IPS DF 19.7 (cell line): Measurements from ENCODE around the gene IFRD1.
"Not testable (repeated sequence)": the region's sequence is repeated elsewhere in the genome, so short reads cannot be mapped to it uniquely, and the experiment has no call there.

ENCODE experiments used
- DNase-seq: peaks from one replicate; pipeline ENCODE4 v3.0.0-alpha.2; 2013; ENCODE audit warnings: low read depth, low spot score

The IFRD1 gene

DNA sequence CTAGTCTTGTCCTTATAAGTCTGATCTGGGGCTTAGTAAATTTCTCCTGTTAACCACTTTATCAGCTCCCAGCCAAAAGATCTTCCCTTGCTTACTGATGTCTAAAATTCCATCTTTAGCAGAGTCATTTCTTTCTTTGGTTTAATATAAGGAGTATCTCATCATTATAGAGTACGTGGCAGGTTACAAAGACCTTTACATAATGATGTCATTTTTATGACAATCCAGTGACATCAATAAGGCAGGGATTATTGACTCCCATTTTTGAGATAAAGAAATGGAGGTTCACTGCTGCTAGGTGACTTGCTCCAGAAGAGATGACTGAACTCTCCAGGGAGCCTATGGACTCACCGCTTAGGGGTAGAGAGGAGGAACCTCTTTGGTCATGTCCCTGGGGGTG lies 8.1 kb upstream of the IFRD1 start:
- DNase-seq, result no peak

DNA sequence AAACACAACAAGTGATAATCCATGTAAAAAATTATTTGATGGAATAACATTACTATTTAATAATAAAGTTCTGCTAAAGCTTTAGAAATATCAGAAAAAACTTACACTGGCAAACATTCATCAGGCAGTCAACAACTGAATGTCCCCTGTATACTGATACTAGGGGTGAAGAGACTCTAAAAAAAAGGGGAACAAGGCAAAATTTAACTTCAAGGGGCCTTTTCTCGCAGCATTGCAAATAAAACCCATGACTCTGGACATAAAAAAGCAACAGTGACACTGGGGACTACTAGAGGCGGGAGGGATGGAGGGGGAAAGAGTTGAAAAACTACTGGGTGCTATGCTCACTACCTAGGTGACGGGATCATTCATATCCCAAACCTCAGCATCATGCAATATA lies 5.8 kb upstream of the IFRD1 start:
- DNase-seq, result no peak

DNA sequence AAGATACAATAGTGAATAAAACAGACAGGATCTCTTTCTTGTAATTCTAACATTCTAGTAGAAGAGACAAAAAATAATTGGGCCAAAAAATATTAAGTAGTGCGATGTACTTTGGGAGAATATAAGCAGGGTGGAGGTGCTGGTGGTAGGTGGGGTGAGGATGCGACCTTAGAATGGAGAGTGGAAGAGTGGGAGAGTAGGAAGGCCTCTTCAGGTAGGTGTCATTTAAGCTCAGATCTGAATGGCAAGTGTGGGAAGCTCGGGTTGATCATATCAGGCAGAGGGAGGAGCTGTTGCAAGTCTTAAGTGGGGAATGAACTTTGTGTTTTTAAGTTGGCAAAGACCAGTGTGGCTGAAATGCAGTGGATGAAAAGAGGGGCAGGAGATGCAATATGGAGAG lies 3.8 kb upstream of the IFRD1 start:
- no peak for DNase-seq

DNA sequence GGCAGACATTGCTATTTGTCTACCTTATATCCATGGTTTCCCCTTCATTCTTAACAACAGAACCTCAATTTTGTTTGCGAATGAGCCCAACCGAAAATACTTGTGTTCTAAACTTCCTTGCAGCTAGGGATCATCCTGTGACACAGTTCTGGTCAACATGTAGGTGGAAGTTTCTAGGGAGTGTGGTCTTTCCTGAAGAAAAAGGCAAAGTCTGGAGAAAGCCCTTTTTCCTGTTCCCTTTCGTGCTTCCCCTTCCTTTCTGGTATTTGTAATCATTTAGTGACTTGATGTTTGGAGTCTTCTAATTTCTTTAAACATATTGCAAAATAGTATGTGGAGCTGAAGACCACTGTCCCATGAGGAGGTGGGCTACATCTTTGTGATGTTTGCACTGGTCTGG lies 2.9 kb upstream of the IFRD1 start:
- no peak for DNase-seq

DNA sequence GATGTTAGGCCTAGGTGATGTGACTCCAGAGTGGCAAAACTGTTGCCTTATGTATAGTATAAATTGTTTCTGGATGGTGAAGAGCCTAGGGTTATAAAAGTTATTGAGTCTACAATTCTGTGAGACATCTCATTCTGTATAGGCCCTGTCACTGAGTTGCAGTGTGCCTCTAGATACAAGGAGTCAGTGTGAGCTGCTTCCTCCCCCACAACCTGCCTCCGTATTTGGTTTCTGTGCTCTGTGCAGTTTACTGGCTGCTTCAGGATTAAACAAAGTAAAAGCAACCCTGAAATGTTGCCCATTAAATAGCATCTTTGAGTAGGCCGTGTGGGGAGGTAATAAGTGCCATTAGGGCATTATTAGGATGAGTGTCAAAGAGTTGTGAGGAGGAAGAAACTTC lies 1.9 kb upstream of the IFRD1 start:
- DNase-seq, result no peak

DNA sequence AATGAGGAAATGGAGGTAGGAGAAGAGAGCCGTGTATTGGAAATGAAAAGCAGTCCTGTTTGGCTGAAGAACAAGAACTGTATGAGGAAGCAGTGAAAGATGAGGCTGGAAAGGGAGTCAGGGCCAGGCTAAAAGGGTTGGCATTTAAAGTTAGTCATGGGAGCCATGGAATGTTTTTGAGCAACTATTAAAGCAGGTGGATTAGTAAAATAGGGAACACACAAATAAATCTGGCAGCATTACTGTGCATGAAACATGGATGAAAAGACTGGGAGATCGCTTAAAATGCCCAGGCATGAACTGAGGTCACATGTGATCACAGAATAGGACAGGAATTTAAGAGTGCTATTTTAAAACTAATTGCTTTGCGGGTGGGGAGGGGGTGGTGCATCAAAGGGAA lies 1.4 kb upstream of the IFRD1 start:
- DNase-seq, result no peak

DNA sequence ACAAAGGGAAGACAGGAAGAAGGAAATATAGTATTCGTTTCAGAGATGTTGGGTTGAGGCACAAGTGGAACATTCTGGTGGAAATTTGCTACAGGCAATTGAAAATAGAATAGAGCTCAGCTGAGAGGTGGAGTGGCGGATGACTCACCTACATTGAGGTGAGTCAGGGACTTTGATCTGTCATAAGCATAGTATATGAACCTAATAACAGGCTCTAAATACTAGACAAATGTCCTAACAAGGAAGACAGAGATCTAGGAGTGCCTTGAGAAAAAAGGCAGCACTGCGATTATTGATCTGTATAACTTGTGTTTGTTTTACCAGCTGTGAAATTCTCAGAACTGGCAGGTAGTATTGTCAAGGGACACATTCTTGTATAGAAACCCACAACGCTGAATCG lies 907 bp upstream of the IFRD1 start:
- no peak for DNase-seq

DNA sequence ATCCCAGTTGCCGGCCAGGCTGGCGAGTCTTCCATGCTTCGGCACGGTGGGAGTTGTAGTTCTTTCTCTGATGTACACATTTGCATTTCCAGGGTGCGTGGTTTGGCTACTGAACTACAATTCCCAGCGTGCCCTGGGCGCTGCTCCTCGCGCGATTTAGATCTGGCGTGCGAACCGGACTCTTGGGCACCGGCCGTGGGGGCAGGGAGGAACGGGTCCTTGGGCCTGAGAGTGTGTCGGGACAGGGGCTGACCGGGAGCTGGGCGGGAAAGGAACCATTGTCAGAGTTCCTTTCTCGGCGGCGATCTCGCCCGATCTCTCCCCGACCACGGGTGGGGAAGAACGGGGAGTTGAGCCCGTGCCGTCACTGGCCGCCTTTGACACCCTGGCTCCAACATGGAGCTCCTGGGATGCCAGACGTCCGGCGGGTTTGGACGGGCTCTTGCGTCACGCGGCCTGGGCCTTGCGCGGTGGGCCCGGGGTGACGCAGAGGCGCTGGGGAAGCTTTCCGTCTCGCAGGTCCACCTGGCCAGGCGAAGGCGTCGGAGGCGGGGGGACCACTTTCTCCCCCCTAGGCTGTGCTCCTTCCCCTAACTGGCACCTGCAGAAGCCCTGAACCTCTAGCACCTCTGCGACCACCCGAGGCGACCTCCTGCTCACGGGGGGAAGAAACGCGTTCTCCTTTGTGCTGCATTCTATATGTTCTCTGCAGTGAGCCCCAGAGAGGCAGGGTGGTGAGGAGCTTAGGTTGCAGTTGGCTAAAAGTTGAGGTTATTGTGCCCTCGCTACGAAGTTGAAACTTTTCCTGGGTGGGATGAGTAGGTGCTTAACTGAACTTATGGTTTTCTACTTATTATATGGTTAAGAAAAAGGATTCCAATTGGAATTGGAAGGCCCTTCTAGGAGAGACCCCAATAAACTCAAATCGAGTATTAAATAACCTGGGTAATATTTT lies 824 bp downstream of the IFRD1 start:
- DNase-seq, result peak; percentile 93

DNA sequence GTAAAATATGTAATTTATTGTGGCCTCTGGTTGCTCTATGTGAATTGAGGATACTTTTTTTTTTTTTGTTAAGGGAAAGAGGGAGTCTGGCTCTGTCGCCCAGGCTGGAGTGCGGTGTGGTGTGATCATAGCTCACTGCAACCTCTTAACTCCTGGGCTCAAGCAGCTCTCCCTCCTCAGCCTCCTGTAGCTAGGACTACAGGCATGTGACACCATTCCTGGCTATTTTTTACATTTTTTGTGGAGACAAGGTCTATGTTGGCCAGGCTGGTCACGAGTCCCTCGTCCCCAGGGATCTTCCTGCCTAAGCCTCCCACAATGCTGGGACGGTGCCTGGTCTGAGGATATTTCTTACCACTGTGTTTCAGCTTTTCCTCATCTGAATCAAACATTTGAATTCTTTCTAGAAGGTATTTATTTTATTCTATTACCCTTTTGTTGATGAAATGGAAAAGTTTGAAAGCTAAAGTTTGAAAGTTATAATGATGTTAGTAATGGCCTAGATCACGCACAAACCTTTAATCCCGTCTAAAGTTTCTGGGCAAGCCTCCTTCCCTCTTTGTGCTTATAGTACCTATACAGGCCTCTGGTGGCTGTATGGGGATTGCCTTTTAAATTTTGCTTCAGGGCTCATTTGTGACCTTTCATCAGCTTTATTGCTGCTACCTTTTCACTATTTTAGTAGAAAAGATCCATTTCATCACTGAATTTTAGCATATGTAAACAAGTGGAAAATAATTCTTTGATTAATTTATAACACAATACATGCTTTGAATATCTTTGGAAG lies 2.0 kb downstream of the IFRD1 start:
- DNase-seq, result no peak

DNA sequence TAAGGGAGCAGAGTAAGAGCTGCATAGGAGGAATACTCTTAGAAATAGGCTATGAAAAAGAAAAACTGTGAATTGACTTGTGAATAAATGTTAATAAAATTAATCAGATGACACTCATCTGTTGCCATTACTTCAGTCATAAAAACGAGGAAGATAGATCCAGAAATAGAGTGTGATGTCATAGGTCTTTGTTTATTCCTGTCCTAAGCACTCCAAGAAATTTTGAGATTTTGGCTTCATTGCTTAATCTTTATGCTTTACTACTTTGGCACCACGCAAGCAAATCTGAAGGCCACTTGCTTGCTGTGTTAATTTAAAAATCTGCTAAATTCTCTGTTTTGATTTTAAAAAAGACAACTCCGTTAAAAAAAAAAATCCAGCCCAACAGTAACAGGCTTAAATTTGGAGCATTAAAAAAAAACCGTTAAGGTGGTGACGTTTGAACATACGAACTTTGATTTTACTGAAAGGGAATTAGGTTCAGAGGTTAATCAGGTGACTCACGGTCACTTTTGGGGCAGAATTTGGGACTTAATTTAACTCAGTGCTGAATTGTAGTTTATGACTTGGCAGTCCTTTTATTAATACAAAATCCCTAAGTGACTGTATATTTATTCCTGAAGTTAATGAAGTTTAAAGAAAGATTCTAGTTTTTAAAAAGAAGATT lies 3.4 kb downstream of the IFRD1 start:
- DNase-seq, result no peak

DNA sequence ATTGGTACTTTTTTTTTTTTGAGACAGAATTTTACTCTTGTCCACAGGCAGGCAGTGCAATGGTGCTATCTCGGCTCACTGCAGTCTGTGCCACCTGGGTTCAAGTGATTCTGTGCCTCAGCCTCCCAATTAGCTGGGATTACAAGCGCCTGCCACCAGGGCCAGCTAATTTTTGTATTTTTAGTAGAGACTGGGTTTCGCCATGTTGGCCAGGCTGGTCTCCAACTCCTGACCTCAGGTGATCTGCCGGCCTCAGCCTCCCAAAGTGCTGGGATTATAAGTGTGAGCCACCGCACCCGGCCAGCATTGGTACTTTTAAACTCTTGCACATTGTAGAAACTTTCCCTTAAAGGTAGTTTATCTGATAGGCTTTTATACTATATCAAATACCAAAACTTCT lies 3.9 kb downstream of the IFRD1 start:
- DNase-seq, result not testable (repeated sequence)

DNA sequence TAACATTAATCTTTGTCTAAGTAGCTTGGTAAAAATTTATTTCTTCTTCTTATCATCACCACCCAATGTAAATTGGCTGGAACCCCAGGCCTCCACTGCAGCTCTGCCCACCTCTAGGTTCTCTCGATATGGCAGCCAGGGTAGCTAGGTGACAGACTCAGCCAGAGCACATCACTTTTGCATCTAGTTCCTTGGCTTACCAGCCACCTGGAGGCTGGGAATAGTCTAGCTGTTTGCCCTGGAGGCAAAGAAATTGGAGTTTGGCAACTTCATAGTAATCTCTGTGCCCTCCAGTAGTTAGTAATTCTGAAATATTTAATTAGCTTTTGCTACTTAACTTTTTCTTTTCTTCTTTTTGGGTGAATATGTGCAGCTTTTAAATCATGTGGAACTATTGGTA lies 9.4 kb downstream of the IFRD1 start:
- DNase-seq, result no peak

DNA sequence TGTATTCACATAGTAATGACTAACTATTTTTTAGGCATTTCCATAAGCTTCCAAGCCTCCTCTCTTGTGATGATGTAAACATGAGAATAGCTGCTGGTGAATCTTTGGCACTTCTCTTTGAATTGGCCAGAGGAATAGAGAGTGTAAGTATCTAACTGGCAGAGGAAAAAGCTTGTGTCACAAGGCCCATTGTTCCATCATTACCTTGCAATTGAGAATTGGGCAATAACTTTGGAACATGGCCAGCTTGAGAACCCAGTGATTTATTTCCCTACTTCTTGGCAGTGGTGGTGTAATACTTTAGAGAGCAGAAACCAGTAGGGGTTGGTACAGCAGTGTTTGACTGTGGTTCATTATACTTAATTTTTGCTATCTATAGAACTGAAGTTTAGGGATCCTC lies 12.0 kb downstream of the IFRD1 start:
- DNase-seq, result no peak

DNA sequence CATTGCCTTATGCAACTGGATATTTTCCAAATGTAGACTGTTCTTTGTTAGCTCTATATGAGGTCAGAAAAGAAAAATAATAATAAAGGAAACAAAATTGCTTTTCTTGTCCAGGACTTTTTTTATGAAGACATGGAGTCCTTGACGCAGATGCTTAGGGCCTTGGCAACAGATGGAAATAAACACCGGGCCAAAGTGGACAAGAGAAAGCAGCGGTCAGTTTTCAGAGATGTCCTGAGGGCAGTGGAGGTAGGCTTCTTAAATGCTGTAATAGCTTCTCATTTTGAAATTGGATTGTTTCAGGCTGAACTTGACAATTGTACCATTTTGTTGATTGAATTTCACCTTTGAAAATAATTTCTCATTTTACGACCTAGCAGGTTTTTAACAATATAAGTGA lies 17.6 kb downstream of the IFRD1 start:
- no peak for DNase-seq

DNA sequence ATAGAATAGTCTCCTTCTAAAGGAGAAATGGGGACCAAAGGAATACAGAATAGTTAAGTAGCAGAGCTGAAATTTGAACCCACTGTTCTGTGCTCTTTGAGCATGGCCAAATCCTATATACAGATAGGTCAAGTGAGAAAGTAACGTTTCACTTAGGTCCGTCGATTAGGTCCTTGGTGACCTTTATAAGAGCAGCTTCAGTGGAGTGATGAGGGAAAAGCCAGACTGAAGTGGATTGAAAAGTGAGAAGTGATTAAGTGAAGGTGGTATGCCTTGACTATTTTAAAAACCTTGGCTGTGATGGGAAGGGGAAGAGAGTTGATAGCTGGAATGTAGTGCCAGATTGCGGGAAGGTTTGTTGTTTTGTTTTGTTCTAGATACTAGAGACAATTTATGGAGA lies 19.9 kb downstream of the IFRD1 start:
- DNase-seq, result no peak

DNA sequence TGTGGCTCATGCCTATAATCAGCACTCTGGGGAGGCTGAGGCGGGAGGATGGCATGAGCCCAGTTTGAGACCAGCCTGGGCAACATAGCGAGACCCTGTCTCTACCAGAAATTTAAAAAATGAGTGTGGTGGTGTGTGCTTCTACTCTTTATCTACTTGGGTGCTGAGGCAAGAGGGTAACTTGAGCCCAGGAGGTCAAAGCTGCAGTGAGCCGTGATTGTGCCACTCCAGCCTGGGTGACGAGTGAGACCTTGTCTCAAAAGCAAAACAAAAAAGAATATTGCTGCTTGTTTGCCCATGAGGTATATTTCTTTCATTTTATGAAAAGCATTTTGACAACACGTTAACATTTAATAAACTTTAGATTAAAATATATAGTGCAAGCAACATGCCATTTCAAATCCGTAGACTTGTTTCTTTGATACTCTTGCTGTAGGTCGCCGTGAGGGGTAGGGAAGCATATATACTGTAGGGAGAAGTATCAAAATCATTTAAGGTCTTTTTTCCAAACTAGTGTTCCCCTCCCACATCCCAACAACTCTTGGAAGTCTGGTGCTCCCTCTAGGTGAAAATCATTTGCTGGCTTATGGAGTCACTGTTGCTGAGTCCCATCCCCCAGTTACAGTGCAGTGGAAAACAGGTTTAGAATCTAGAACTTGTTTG lies 26.3 kb downstream of the IFRD1 start:
- no peak for DNase-seq

DNA sequence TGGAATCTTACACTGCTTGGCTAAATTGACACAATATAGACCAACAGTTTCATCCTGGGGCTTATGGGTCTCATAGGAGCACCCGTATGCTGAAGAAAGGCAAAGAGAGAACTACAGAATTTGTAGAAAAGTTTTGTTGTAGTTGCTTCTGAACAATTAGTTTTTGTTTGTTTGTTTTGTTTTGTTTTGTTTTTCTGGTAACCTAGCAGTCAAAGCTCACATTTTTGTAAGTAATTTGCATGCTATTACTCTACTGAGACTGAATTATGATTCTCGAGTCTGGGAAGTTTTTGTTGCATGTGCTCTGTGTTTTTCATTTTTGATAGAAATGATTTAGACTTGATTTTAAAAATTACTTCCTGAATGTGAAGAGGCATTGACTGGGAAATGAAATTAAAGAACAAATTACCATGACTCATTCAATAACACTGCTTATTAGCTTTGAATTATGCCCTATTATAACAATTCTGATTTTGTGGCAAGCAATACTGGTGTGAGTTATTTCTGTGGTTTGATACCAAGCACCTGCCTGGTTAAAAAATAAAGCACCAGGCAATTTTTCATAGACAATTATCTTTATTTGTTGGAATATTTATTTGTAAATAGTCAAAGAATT lies 31.0 kb downstream of the IFRD1 start:
- DNase-seq, result no peak

DNA sequence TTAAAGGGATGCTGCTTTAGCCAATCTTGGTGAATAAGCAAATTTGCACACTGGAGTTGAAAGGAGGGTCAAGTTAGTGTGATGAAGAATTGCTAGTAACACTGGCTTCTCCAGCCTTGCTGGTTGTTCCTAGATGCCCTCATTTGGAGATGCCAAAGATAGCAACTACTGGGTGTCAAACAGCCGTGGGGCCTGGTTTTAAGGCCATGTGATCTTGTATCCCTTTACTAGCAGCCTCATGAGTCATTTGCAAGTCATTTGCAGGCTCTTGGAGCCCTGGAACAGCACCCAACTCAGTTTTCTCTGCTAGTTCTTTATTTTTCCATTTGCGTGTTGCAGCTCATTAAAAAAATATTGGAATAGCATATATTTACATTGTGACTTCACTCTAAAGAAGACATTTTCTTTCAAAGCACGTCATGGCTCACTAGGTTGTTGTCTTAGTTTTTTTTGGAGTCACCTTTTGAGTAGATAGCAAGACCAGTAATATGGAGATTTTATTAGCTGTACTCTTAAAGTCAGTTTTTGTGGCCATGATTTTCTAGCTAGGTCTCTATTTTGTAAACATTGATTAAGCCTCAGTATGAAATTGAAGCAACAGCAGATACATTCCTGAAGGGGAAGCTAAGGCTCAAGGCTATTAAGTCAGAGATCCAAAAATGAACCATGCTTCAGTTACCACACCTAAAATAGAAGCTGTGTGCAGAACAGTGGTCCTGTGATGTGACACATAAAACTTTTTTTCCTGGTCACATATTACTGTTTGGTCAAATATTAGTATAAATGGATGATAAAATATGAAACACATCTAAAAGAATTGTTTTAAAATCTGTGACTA lies 31.8 kb downstream of the IFRD1 start:
- DNase-seq, result no peak

DNA sequence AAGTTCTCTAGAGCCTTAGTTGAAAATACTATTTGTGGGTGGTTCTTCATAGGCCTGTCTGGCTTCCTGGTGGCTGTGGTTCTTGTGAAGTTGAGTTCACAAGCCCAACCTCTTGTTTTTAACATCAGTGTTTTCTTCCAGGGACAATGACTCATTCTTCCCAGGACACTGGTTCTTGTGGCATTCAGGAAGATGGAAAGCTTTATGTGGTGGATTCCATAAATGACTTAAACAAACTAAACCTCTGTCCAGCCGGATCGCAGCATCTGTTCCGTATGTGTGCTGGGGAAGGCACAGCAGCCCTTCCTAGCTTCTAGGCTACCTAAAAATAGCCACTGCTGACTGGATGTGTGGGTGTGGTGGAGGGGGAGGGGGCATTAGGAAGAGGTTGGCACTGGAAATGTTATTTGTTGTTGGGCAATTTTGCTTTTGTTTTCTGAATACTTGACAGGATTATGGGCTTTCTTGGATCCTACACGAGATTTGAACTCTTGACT lies 34.5 kb downstream of the IFRD1 start:
- DNase-seq, result no peak

DNA sequence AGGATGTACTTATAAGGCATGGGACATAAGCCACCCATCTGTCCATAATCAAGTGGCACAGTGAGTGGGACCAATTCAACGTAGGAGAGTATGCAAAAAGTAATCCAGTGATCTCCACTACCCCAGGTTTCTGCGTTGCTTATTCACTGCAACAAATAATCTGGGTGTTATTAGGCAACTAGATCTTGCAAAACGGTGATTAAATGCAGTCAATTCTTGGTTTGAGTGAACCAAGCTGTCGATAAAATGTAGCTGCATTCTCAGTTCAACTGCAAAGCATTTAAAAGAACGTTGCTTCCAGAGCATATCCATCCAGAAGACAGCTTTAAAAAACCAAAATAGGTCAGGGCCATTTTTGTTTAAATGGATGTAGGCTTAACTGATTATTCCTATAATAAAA lies 35.5 kb downstream of the IFRD1 start:
- DNase-seq, result no peak
